Measurements from ENCODE around the gene IRF2BP2. TPM values are rescaled to one million over a fixed set of nuclear protein-coding genes. Genes with fewer than 3 reads are reported as not detected.
A peak's percentile ranks its signal among the peaks of the same experiment; 100 is the strongest.

Gene IRF2BP2
- total and polyA plus RNA-seq, 11 donors, result 36.1 to 126 (median 80.1) TPM

DNA sequence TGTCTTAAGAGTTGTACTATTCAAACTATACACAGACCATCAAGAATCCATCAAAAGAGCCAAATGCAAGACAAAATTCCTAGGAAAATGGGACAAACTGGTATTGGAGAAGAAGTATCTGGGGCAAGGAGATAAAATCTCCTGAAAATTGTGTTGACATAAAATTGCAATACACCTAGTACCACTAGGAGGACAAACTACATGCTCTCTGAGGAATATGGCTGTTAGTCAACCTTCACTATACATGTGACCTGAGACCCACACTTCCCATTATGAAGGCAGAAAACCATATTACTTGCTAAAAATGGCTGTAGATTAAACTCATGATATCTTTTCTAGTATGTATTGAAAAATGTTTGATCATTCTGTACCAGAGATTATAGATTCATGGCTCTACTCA lies 30.0 kb downstream of the IRF2BP2 start:
- H3K27me3 ChIP-seq, result no peaks in the 10 kb centered on the region
- H3K4me3 ChIP-seq, result no peak overlapping the region
- no peaks in the 10 kb centered on the region for H3K9me3 ChIP-seq
- ATAC-seq (no peak), DNase-seq (no peak)
- peaks cover 4 to 37% (median 23%) of the 10 kb centered on the region in 12 donors for H3K4me1 ChIP-seq
- H3K36me3 ChIP-seq, result no peaks in the 10 kb centered on the region
- peak in 2 of 12 donors; percentile 4 to 21 for TF ChIP-seq CTCF (IDR thresholded peaks at IDR 0.05)
- no peak for TF ChIP-seq POLR2A (IDR thresholded peaks at IDR 0.05)
- intact Hi-C loops (cut with DNase I), result loop anchor here in 7 of 10 donors (5.0 kb wide), 3 partner anchors 33 to 43 kb away; no protein-coding TSS in a partner anchor
- H3K27ac ChIP-seq, result no peak overlapping the region

DNA sequence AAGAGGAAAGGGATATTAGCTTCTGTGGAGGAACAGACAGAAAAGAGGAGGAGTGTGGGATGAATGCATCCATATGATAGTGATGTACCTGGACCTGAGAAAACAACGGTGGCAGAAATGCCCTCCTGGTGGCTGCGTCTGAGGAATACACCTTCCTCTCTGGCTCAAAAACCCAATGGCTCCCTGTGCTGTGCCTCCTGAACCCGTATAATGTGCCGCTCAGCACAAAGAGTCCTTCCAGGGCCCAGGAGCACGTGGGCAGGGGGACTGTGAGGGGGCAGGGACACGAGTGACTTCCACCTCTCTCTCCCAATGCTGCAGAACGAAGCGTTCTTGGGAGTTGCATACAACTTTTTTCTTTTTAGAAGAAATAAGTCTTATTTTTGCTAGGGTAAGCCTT lies 31.2 kb downstream of the IRF2BP2 start:
- 87 to 94% (median 92%) methylated on average over 8 of the region's 8 CpGs for WGBS, 4 donors
- DNase-seq (no peak), ATAC-seq (no peak)
- Histone ChIP-seq H3K4me3 (no peak overlapping the region), H3K27me3 (no peaks in the 10 kb centered on the region), H3K27ac (no peak overlapping the region), H3K4me1 (peaks cover 0 to 25% (median 15%) of the 10 kb centered on the region in 12 donors), H3K36me3 (no peaks in the 10 kb centered on the region), H3K9me3 (no peaks in the 10 kb centered on the region)
- intact Hi-C loops (cut with DNase I), result no loop called here
- TF ChIP-seq CTCF (IDR thresholded peaks at IDR 0.05), result no peak
- no peak for TF ChIP-seq POLR2A (IDR thresholded peaks at IDR 0.05)

GRCh38 chr1:234578087-234578486 lies 31.9 kb downstream of the IRF2BP2 start:
- Histone ChIP-seq H3K27ac (no peak overlapping the region), H3K36me3 (no peaks in the 10 kb centered on the region), H3K4me1 (peaks cover 0 to 23% (median 12%) of the 10 kb centered on the region in 12 donors), H3K4me3 (no peak overlapping the region), H3K27me3 (no peaks in the 10 kb centered on the region), H3K9me3 (no peaks in the 10 kb centered on the region)
- intact Hi-C loops (cut with DNase I), result no loop called here
- TF ChIP-seq CTCF (IDR thresholded peaks at IDR 0.05) (no peak), POLR2A (IDR thresholded peaks at IDR 0.05) (no peak)
- DNase-seq (no peak), ATAC-seq (no peak)
- 83 to 91% (median 89%) methylated on average over 2 of the region's 2 CpGs for WGBS, 4 donors

GRCh38 chr1:234573711-234574299 lies 36.2 kb downstream of the IRF2BP2 start:
- WGBS, 4 donors, result 25 to 47% (median 32%) methylated on average over 2 of the region's 2 CpGs
- ATAC-seq, result peak in 2 of 4 donors; percentile 33 to 51
- intact Hi-C loops (cut with DNase I), result no loop called here
- H3K4me3 ChIP-seq, result no peak overlapping the region
- no peaks in the 10 kb centered on the region for H3K9me3 ChIP-seq
- no peaks in the 10 kb centered on the region for H3K36me3 ChIP-seq
- no peak for TF ChIP-seq POLR2A (IDR thresholded peaks at IDR 0.05)
- TF ChIP-seq CTCF (IDR thresholded peaks at IDR 0.05), result no peak
- peaks cover 0 to 31% (median 5%) of the 10 kb centered on the region in 12 donors for H3K4me1 ChIP-seq
- no peak for DNase-seq
- no peaks in the 10 kb centered on the region for H3K27me3 ChIP-seq
- peak overlapping the region in 3 of 12 donors; percentile 19 to 27 (median 23) for H3K27ac ChIP-seq
